BLaER1 treated with 17β-estradiol and CSF1 and Interleukin-3, amounts not matched to agents 10 nM and 100 nM (cell line): ENCODE data around the gene TNFRSF1B.

Source experiments
- H3K27ac ChIP-seq, 11 experiments: shearing (Covaris generic); formaldehyde crosslinking; 2 replicates each; pipeline ENCODE4 v1.8.1; 2022
- H3K27me3 ChIP-seq, 11 experiments: shearing (Covaris generic); formaldehyde crosslinking; 2 replicates each; pipeline ENCODE4 v1.8.1; 2022
- H3K36me3 ChIP-seq, 11 experiments: shearing (Covaris generic); formaldehyde crosslinking; 2 replicates each; pipeline ENCODE4 v1.8.1; 2022
- H3K4me1 ChIP-seq, 10 experiments: shearing (Covaris generic); formaldehyde crosslinking; 2 replicates each; pipeline ENCODE4 v1.8.1; 2022
- H3K4me2 ChIP-seq, 11 experiments: shearing (Covaris generic); formaldehyde crosslinking; 2 replicates each; pipeline ENCODE4 v1.8.1; 2022
- H3K4me3 ChIP-seq, 10 experiments: shearing (Covaris generic); formaldehyde crosslinking; 2 replicates each; pipeline ENCODE4 v1.8.1; 2022
- H3K9ac ChIP-seq, 11 experiments: shearing (Covaris generic); formaldehyde crosslinking; 2 replicates each; pipeline ENCODE4 v1.8.1; 2022
- H3K9me3 ChIP-seq, 11 experiments: shearing (Covaris generic); formaldehyde crosslinking; replicated peaks in 1 of 11; 2 replicates each; pipeline ENCODE4 v1.8.1; 2022
- H4K20me1 ChIP-seq, 11 experiments: shearing (Covaris generic); formaldehyde crosslinking; 2 replicates each; pipeline ENCODE4 v1.8.1; 2022
- Cebpa-rat ChIP-seq, 11 experiments: shearing (Covaris generic); IDR thresholded peaks; 2 replicates each; pipeline ENCODE4 v1.8.1; 2022

The TNFRSF1B gene

GRCh38 chr1:12201352-12202189 lies 34.8 kb downstream of the TNFRSF1B start:
- peak overlapping the region in 1 of 11 experiments; percentile 24; a peak in 2 of 22 replicates for H3K27ac ChIP-seq
- no peak overlapping the region for H3K4me3 ChIP-seq
- peak overlapping the region in 3 of 11 experiments; percentile 8 to 57 (median 36); a peak in 2 of 22 replicates for H3K9ac ChIP-seq
- H3K4me1 ChIP-seq: peaks cover 37 to 89% (median 50%) of the 10 kb centered on the region in 10 experiments
- H3K9me3 ChIP-seq: 0 out of 22 replicates have a peak, but pooled peaks cover 0 to 4% (median 0%) of the 10 kb centered on the region in 11 experiments
- no peak for TF ChIP-seq Cebpa-rat (IDR thresholded peaks at IDR 0.05)
- peaks cover 0 to 100% (median 6%) of the 10 kb centered on the region in 11 experiments; a peak in 10 of 22 replicates for H4K20me1 ChIP-seq
- H3K36me3 ChIP-seq: peaks cover 0 to 100% (median 12%) of the 10 kb centered on the region in 11 experiments; a peak in 13 of 22 replicates
- peak overlapping the region in 7 of 11 experiments; percentile 10 to 39 (median 30); a peak in 7 of 22 replicates for H3K4me2 ChIP-seq
- H3K27me3 ChIP-seq: no peaks in the 10 kb centered on the region

DNA sequence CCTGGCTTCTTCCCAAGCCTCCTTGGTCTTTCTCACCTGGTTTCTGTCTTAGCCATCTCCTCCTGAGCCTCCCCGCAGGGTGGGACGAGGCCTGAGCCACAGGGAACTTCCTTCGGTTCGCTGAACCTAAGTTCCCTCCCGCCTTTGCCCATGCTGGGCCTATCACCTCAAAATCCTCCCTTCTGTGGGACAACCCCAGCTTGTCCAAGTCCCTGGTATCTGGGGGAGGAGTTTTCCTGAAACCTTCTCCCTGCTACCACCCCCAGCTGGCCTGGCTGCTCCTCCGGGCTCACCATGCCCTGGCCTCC lies 35.4 kb downstream of the TNFRSF1B start:
- Histone ChIP-seq H3K27me3 (no peaks in the 10 kb centered on the region), H3K36me3 (peaks cover 0 to 100% (median 18%) of the 10 kb centered on the region in 11 experiments; a peak in 13 of 22 replicates), H3K9ac (peak overlapping the region in 2 of 11 experiments; percentile 32 to 36; a peak in 2 of 22 replicates), H3K9me3 (0 out of 22 replicates have a peak, but pooled peaks cover 0 to 4% (median 0%) of the 10 kb centered on the region in 11 experiments), H4K20me1 (peaks cover 0 to 100% (median 7%) of the 10 kb centered on the region in 11 experiments; a peak in 11 of 22 replicates), H3K4me3 (no peak overlapping the region), H3K27ac (peak overlapping the region in 1 of 11 experiments; percentile 24; a peak in 2 of 22 replicates), H3K4me2 (peak overlapping the region in 7 of 11 experiments; percentile 10 to 39 (median 30); a peak in 5 of 22 replicates), H3K4me1 (peaks cover 36 to 89% (median 44%) of the 10 kb centered on the region in 10 experiments)
- TF ChIP-seq Cebpa-rat (IDR thresholded peaks at IDR 0.05): no peak

DNA sequence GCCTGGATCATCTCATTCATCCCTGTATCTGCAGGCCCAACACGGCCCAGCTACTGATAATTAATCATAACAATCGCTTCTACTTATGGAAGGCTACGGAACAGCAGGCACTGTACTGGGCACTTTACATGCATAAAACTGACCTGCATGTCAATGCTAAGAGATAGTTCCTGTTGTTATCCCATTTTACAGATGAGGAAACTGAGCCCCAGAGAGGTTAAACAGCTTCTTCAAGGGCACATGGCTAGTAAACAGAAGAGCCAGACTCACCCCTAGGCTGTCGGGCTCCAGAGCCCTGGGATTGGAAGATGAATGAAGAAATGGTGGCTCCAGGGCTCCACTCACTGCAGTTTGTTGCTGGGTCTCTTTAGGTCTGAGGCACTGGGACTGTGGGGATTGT lies 35.8 kb downstream of the TNFRSF1B start:
- TF ChIP-seq Cebpa-rat (IDR thresholded peaks at IDR 0.05): no peak
- Histone ChIP-seq H3K9ac (peak overlapping the region in 2 of 11 experiments; percentile 32 to 49; a peak in 2 of 22 replicates), H3K4me3 (no peak overlapping the region), H3K4me2 (peak overlapping the region in 1 of 11 experiments; percentile 12; a peak in 1 of 22 replicates), H4K20me1 (peaks cover 0 to 100% (median 9%) of the 10 kb centered on the region in 11 experiments; a peak in 11 of 22 replicates), H3K27me3 (no peaks in the 10 kb centered on the region), H3K4me1 (peaks cover 32 to 88% (median 42%) of the 10 kb centered on the region in 10 experiments), H3K27ac (no peak overlapping the region), H3K36me3 (peaks cover 0 to 100% (median 21%) of the 10 kb centered on the region in 11 experiments; a peak in 13 of 22 replicates), H3K9me3 (0 out of 22 replicates have a peak, but pooled peaks cover 0 to 3% (median 0%) of the 10 kb centered on the region in 11 experiments)

DNA sequence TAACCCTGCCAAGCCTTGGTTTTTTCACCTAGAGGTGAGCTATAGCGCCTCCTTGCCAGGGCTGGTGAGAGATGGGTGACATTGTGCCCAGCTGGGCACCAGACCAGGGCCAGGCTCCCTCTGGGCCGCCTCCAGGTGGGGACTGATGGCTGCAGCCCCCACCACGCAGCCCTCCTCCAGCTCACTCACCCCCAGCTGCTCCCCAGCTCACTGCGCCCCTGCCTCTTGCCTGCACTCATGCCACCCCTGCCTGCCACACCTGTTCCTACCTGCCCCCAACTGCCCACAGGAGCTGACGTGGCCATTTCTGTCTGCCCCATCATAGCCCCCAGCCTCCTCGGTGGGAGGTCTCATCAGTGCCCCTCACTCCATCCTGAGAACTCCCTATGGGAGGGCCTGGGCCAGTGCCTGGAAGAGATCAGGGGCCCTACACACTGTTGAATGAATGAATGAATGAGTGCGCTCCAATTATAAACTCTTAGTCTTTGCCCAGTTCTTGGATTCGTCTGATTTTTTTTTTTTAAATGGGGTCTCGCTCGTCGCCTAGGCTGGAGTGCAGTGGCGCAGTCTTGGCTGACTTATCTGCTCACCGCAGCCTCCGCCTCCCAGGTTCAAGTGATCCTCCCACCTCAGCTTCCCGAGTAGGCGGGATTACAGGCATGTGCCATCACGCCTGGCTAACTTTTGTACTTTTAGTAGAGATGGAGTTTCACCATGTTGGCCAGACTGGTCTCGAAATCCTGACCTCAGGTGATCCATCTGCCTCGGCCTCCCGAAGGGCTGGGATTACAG lies 36.6 kb downstream of the TNFRSF1B start:
- H4K20me1 ChIP-seq: peaks cover 0 to 100% (median 9%) of the 10 kb centered on the region in 11 experiments; a peak in 12 of 22 replicates
- no peak for TF ChIP-seq Cebpa-rat (IDR thresholded peaks at IDR 0.05)

DNA sequence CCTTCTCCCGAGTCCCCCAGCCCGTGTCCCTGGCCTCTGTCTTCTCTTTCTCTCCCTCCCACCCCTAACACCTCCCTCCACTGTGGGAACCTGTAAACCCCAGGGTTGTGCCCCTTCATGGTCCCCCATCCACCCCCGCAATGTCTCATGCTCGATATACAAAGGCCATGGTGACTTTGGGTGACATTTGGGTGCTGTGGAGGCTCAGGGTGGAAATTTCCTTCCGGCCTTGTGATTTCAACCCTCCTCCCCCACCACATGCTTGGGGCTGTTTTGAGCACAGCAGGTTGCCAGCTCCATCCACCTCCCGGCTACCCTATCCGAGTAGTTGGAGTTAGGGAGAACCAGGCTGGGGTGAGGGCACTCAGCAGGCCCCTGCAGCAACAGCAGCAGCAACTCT lies 37.3 kb downstream of the TNFRSF1B start:
- peaks cover 0 to 100% (median 21%) of the 10 kb centered on the region in 11 experiments; a peak in 13 of 22 replicates for H3K36me3 ChIP-seq
- no peaks in the 10 kb centered on the region for H3K9me3 ChIP-seq
- H3K27ac ChIP-seq: peak overlapping the region in 1 of 11 experiments; percentile 36; a peak in 1 of 22 replicates
- H3K4me2 ChIP-seq: no peak overlapping the region
- H3K27me3 ChIP-seq: no peaks in the 10 kb centered on the region
- no peak for TF ChIP-seq Cebpa-rat (IDR thresholded peaks at IDR 0.05)
- peaks cover 32 to 85% (median 40%) of the 10 kb centered on the region in 10 experiments for H3K4me1 ChIP-seq
- H4K20me1 ChIP-seq: peaks cover 0 to 100% (median 9%) of the 10 kb centered on the region in 11 experiments; a peak in 12 of 22 replicates
- H3K4me3 ChIP-seq: no peak overlapping the region
- peak overlapping the region in 3 of 11 experiments; percentile 13 to 53 (median 52); a peak in 3 of 22 replicates for H3K9ac ChIP-seq

More for the DNA sequence above, 36.6 kb downstream of the TNFRSF1B start:
- H3K36me3 ChIP-seq: peaks cover 0 to 100% (median 21%) of the 10 kb centered on the region in 11 experiments; a peak in 13 of 22 replicates
- H3K27me3 ChIP-seq: no peaks in the 10 kb centered on the region
- H3K4me2 ChIP-seq: no peak overlapping the region
- no peak overlapping the region for H3K4me3 ChIP-seq
- peaks cover 31 to 83% (median 40%) of the 10 kb centered on the region in 10 experiments for H3K4me1 ChIP-seq
- peak overlapping the region in 2 of 11 experiments; percentile 52 to 53; a peak in 2 of 22 replicates for H3K9ac ChIP-seq
- no peaks in the 10 kb centered on the region for H3K9me3 ChIP-seq
- H3K27ac ChIP-seq: peak overlapping the region in 1 of 11 experiments; percentile 36; a peak in 1 of 22 replicates

GRCh38 chr1:12204754-12205658 lies 38.2 kb downstream of the TNFRSF1B start:
- Histone ChIP-seq H3K9me3 (no peaks in the 10 kb centered on the region), H3K27ac (peak overlapping the region in 2 of 11 experiments; percentile 14 to 36; a peak in 2 of 22 replicates), H3K36me3 (peaks cover 0 to 94% (median 21%) of the 10 kb centered on the region in 11 experiments; a peak in 13 of 22 replicates), H4K20me1 (peaks cover 0 to 100% (median 9%) of the 10 kb centered on the region in 11 experiments; a peak in 14 of 22 replicates), H3K4me1 (peaks cover 32 to 79% (median 40%) of the 10 kb centered on the region in 10 experiments), H3K27me3 (no peaks in the 10 kb centered on the region), H3K4me2 (no peak overlapping the region), H3K4me3 (no peak overlapping the region), H3K9ac (peak overlapping the region in 3 of 11 experiments; percentile 11 to 53 (median 13); a peak in 3 of 22 replicates)
- no peak for TF ChIP-seq Cebpa-rat (IDR thresholded peaks at IDR 0.05)

- Histone ChIP-seq H3K4me2 (peak overlapping the region in 1 of 11 experiments; percentile 48; a peak in 1 of 22 replicates), H3K4me1 (peaks cover 40 to 69% (median 50%) of the 10 kb centered on the region in 10 experiments), H3K36me3 (peaks cover 0 to 82% (median 21%) of the 10 kb centered on the region in 11 experiments; a peak in 13 of 22 replicates), H4K20me1 (peaks cover 0 to 100% (median 9%) of the 10 kb centered on the region in 11 experiments; a peak in 14 of 22 replicates), H3K9me3 (no peaks in the 10 kb centered on the region), H3K9ac (no peak overlapping the region), H3K4me3 (no peak overlapping the region), H3K27ac (no peak overlapping the region), H3K27me3 (no peaks in the 10 kb centered on the region)
- TF ChIP-seq Cebpa-rat (IDR thresholded peaks at IDR 0.05): no peak
Measured at GRCh38 chr1:12206238-12206637, 39.4 kb downstream of the TNFRSF1B start.
